NB4 (cell line): ENCODE results near the gene SUSD6.

ENCODE experiments used
- CTCF ChIP-seq: IDR thresholded peaks from one replicate; pipeline ENCODE4 v1.5.1; 2012; ENCODE audit warnings: low read depth, low read length
- MAX ChIP-seq: IDR thresholded peaks from 2 replicates; pipeline ENCODE4 v1.6.1; 2011; ENCODE audit warnings: low read depth, low read length
- POLR2A ChIP-seq: IDR thresholded peaks from 2 replicates; pipeline ENCODE4 v1.6.1; 2011; ENCODE audit warnings: mild to moderate bottlenecking; ENCODE audit not compliant: insufficient read length; ENCODE audit errors: extremely low read depth

- TF ChIP-seq CTCF, result no peak
- TF ChIP-seq MAX, result no peak
- no peak for TF ChIP-seq POLR2A
Measured at GRCh38 chr14:69650948-69651369, 39.6 kb downstream of the SUSD6 start.
